Naive thymus-derived CD8-positive, alpha-beta T cell (primary cell): ENCODE results near the gene RFNG. TPM values are rescaled to one million over a fixed set of nuclear protein-coding genes. Genes with fewer than 3 reads are reported as not detected.
A peak's percentile ranks its signal among the peaks of the same experiment; 100 is the strongest.

Experiments used
- ATAC-seq, 2 donors: fragments of 150-1000 bp; cut with Tn5 transposase in 1 of 2; sonication (Bioruptor Pico), chemical (Tn5 transposase) in 1 of 2; 1 replicate in 1 of 2; 2 replicates in 1 of 2; pipeline ENCODE4 v1.10.0; 2021; ENCODE audit warnings: mild to moderate bottlenecking in 2 of 2, moderate library complexity in 2 of 2
- POLR2A ChIA-PET: fragments of 350-600 bp; sonication (Branson Sonifier 250); formaldehyde crosslinking; loops from one replicate; lab custom pipeline; 2021; ENCODE audit warnings: antibody characterized with exemption; lab: Charles Lee
- DNase-seq, 10 donors: peaks; one replicate each; pipeline versions ENCODE4 v3.0.0 to v3.0.0-alpha.2; 2020 to 2022
- H3K27ac Mint-ChIP-seq, 10 donors: one replicate each; pipeline ENCODE4 v1.8.0; 2020 to 2022; ENCODE audit warnings: mild to moderate bottlenecking in 10 of 10, mixed read lengths in 10 of 10, moderate library complexity in 4 of 10, inconsistent platforms in 1 of 10
- H3K27me3 Mint-ChIP-seq, 5 donors: one replicate each; pipeline ENCODE4 v1.8.0; 2021 to 2022; ENCODE audit warnings: mixed read lengths in 5 of 5
- H3K36me3 Mint-ChIP-seq, 3 donors: one replicate each; pipeline ENCODE4 v1.8.0; 2020 to 2022; ENCODE audit warnings: mixed read lengths in 3 of 3, mild to moderate bottlenecking in 2 of 3, inconsistent platforms in 1 of 3
- H3K4me1 Mint-ChIP-seq, 4 donors: one replicate each; pipeline ENCODE4 v1.8.0; 2021 to 2022; ENCODE audit warnings: mixed read lengths in 4 of 4
- H3K4me3 Mint-ChIP-seq, 10 donors: one replicate each; pipeline ENCODE4 v1.8.0; 2020 to 2022; ENCODE audit warnings: mild to moderate bottlenecking in 10 of 10, mixed read lengths in 10 of 10, moderate library complexity in 6 of 10, inconsistent platforms in 1 of 10
- H3K9me3 Mint-ChIP-seq, 9 donors: one replicate each; pipeline ENCODE4 v1.8.0; 2020 to 2022; ENCODE audit warnings: mixed read lengths in 9 of 9, mild to moderate bottlenecking in 3 of 9, inconsistent platforms in 1 of 9, moderate library complexity in 1 of 9
- polyA plus RNA-seq, 3 donors: library from polyadenylated mRNA; unstranded; fragments of 300-500 nt; fragmentation: Illumina TruSeq; gene quantifications; one replicate each; pipeline ENCODE4 v1.2.3, GENCODE V29; 2021
- total RNA-seq, 8 experiments: library from RNA in 2 of 8; stranded (reverse) in 2 of 8; gene quantifications; one replicate each; pipeline ENCODE4 v1.2.3 and lab custom pipeline; 2021 to 2026

Gene RFNG
- total and polyA plus RNA-seq, 5 experiments from 2014 or later: 2.2 to 42.1 (median 8.5) TPM

GRCh38 chr17:82087961-82088837, 36.6 kb upstream of the RFNG start:
- Mint-ChIP-seq H3K27ac (peak overlapping the region in 2 of 10 donors; percentile 7 to 29), H3K27me3 (no peaks in the 10 kb centered on the region), H3K4me3 (peak overlapping the region in 1 of 10 donors; percentile 67), H3K9me3 (no peaks in the 10 kb centered on the region), H3K36me3 (peaks cover 0 to 21% (median 0%) of the 10 kb centered on the region in 3 donors), H3K4me1 (peaks cover 0 to under 1% (median 0%) of the 10 kb centered on the region in 4 donors)
- POLR2A ChIA-PET: no interaction called here
- ATAC-seq (no peak), DNase-seq (peak in 1 of 10 donors; percentile 7)

GRCh38 chr17:82086941-82087906, 35.6 kb upstream of the RFNG start:
- no peaks in the 10 kb centered on the region for H3K9me3 Mint-ChIP-seq
- peaks cover 0 to 22% (median 0%) of the 10 kb centered on the region in 3 donors for H3K36me3 Mint-ChIP-seq
- ATAC-seq (no peak), DNase-seq (peak in 2 of 10 donors; percentile 6 to 40)
- no peaks in the 10 kb centered on the region for H3K4me1 Mint-ChIP-seq
- POLR2A ChIA-PET: no interaction called here
- no peak overlapping the region for H3K27ac Mint-ChIP-seq
- H3K27me3 Mint-ChIP-seq: no peaks in the 10 kb centered on the region
- H3K4me3 Mint-ChIP-seq: no peak overlapping the region

- Mint-ChIP-seq H3K36me3 (peaks cover 0 to 25% (median 0%) of the 10 kb centered on the region in 3 donors), H3K27ac (no peak overlapping the region)
- peak in 1 of 10 donors; percentile 49 for DNase-seq
Observed at GRCh38 chr17:82085931-82086764, 34.5 kb upstream of the RFNG start.

GRCh38 chr17:82085031-82085861, 33.6 kb upstream of the RFNG start:
- peak in 2 of 10 donors; percentile 5 to 32 for DNase-seq
- Mint-ChIP-seq H3K36me3 (peaks cover 0 to 26% (median 0%) of the 10 kb centered on the region in 3 donors), H3K4me1 (no peaks in the 10 kb centered on the region), H3K4me3 (no peak overlapping the region), H3K27ac (peak overlapping the region in 1 of 10 donors; percentile 44), H3K9me3 (no peaks in the 10 kb centered on the region), H3K27me3 (no peaks in the 10 kb centered on the region)
- POLR2A ChIA-PET: no interaction called here
- ATAC-seq: no peak

More at GRCh38 chr17:82085931-82086764, 34.5 kb upstream of the RFNG start:
- no peak overlapping the region for H3K4me3 Mint-ChIP-seq
- no peaks in the 10 kb centered on the region for H3K27me3 Mint-ChIP-seq
- POLR2A ChIA-PET: interaction anchor here (0.6 kb wide), 1 partner anchor 19 kb away, joined by 3 read pairs; no protein-coding TSS in a partner anchor
- no peaks in the 10 kb centered on the region for H3K4me1 Mint-ChIP-seq
- H3K9me3 Mint-ChIP-seq: no peaks in the 10 kb centered on the region
- no peak for ATAC-seq

- no peak for ATAC-seq
- H3K4me3 Mint-ChIP-seq: no peak overlapping the region
- peaks cover 0 to 31% (median 3%) of the 10 kb centered on the region in 3 donors for H3K36me3 Mint-ChIP-seq
- no peaks in the 10 kb centered on the region for H3K9me3 Mint-ChIP-seq
- no peaks in the 10 kb centered on the region for H3K4me1 Mint-ChIP-seq
- peak in 1 of 10 donors; percentile 3 for DNase-seq
- POLR2A ChIA-PET: no interaction called here
- no peaks in the 10 kb centered on the region for H3K27me3 Mint-ChIP-seq
- peak overlapping the region in 1 of 10 donors; percentile 9 for H3K27ac Mint-ChIP-seq
Observed at GRCh38 chr17:82084373-82085030, 32.9 kb upstream of the RFNG start.

- ATAC-seq (no peak), DNase-seq (no peak)
- no peaks in the 10 kb centered on the region for H3K4me1 Mint-ChIP-seq
- H3K27me3 Mint-ChIP-seq: no peaks in the 10 kb centered on the region
- H3K27ac Mint-ChIP-seq: no peak overlapping the region
- POLR2A ChIA-PET: no interaction called here
- peaks cover 0 to 34% (median 5%) of the 10 kb centered on the region in 3 donors for H3K36me3 Mint-ChIP-seq
- H3K4me3 Mint-ChIP-seq: no peak overlapping the region
- no peaks in the 10 kb centered on the region for H3K9me3 Mint-ChIP-seq
Observed at GRCh38 chr17:82083533-82084359, 32.1 kb upstream of the RFNG start.

- POLR2A ChIA-PET: interaction anchor here (1.0 kb wide), 1 partner anchor 43 kb away, joined by 3 read pairs; no protein-coding TSS in a partner anchor
- DNase-seq: no peak
- no peak overlapping the region for H3K27ac Mint-ChIP-seq
Observed at GRCh38 chr17:82083009-82083408, 31.4 kb upstream of the RFNG start.

GRCh38 chr17:82082456-82082855, 30.8 kb upstream of the RFNG start:
- no peak overlapping the region for H3K4me3 Mint-ChIP-seq
- ATAC-seq: no peak
- POLR2A ChIA-PET: interaction anchor here (1.0 kb wide), 1 partner anchor 44 kb away, joined by 3 read pairs; no protein-coding TSS in a partner anchor
- peaks cover 0 to 31% (median 5%) of the 10 kb centered on the region in 3 donors for H3K36me3 Mint-ChIP-seq
- no peak for DNase-seq
- H3K9me3 Mint-ChIP-seq: no peaks in the 10 kb centered on the region
- no peaks in the 10 kb centered on the region for H3K4me1 Mint-ChIP-seq
- no peaks in the 10 kb centered on the region for H3K27me3 Mint-ChIP-seq
- H3K27ac Mint-ChIP-seq: no peak overlapping the region

More at GRCh38 chr17:82083009-82083408, 31.4 kb upstream of the RFNG start:
- peaks cover 0 to 33% (median 5%) of the 10 kb centered on the region in 3 donors for H3K36me3 Mint-ChIP-seq
- no peaks in the 10 kb centered on the region for H3K27me3 Mint-ChIP-seq
- no peak for ATAC-seq
- H3K4me3 Mint-ChIP-seq: no peak overlapping the region
- H3K4me1 Mint-ChIP-seq: no peaks in the 10 kb centered on the region
- H3K9me3 Mint-ChIP-seq: no peaks in the 10 kb centered on the region

GRCh38 chr17:82081966-82082365, 30.4 kb upstream of the RFNG start:
- Mint-ChIP-seq H3K36me3 (peaks cover 0 to 30% (median 5%) of the 10 kb centered on the region in 3 donors), H3K27me3 (no peaks in the 10 kb centered on the region), H3K4me1 (no peaks in the 10 kb centered on the region), H3K9me3 (no peaks in the 10 kb centered on the region), H3K4me3 (no peak overlapping the region), H3K27ac (no peak overlapping the region)
- ATAC-seq (no peak), DNase-seq (no peak)
- POLR2A ChIA-PET: no interaction called here

- Mint-ChIP-seq H3K9me3 (no peaks in the 10 kb centered on the region), H3K4me3 (no peak overlapping the region), H3K4me1 (no peaks in the 10 kb centered on the region), H3K27me3 (no peaks in the 10 kb centered on the region), H3K27ac (peak overlapping the region in 1 of 10 donors; percentile 13), H3K36me3 (peaks cover 0 to 29% (median 5%) of the 10 kb centered on the region in 3 donors)
- ATAC-seq (no peak), DNase-seq (no peak)
- POLR2A ChIA-PET: no interaction called here
Observed at GRCh38 chr17:82081546-82081945, 29.9 kb upstream of the RFNG start.
